ENCODE results near the gene SMARCC2.

DNA sequence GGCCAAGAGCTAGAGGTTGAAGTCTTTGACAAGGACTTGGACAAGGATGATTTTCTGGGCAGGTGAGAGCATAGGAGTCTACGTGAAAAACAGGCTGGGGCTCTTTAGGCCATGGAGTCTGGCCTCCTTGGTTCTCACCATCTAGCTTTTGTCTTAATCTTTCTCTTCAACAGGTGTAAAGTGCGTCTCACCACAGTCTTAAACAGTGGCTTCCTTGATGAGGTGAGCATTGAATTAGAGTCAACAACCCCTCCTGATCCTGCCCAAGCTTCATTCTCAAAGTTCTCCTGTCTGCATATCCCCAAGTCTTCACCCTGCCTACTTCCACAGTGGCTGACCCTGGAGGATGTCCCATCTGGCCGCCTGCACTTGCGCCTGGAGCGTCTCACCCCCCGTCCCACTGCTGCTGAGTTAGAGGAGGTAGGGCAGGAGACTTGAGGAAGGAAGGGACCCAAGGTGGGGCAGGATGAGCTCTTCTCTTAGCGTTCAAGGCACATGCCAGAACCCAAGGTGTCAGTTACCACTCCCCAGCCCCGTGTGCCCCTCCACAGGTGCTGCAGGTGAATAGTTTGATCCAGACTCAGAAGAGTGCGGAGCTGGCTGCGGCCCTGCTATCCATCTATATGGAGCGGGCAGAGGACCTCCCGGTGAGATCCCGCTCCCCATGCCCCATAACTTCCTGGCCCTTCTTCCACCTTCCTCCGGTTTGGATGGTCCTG, 51.3 kb downstream of the SMARCC2 start:
- TF ChIP-seq, protein P1, sequence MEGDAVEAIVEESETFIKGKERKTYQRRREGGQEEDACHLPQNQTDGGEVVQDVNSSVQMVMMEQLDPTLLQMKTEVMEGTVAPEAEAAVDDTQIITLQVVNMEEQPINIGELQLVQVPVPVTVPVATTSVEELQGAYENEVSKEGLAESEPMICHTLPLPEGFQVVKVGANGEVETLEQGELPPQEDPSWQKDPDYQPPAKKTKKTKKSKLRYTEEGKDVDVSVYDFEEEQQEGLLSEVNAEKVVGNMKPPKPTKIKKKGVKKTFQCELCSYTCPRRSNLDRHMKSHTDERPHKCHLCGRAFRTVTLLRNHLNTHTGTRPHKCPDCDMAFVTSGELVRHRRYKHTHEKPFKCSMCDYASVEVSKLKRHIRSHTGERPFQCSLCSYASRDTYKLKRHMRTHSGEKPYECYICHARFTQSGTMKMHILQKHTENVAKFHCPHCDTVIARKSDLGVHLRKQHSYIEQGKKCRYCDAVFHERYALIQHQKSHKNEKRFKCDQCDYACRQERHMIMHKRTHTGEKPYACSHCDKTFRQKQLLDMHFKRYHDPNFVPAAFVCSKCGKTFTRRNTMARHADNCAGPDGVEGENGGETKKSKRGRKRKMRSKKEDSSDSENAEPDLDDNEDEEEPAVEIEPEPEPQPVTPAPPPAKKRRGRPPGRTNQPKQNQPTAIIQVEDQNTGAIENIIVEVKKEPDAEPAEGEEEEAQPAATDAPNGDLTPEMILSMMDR (conservative IDR thresholded peaks at IDR 0.05 in 1 of 2, IDR thresholded peaks at IDR 0.05 in 1 of 2; ENCODE audit: low read depth in 1 of 2, low read length in 2 of 2): no peak
- TF ChIP-seq EZH2 (IDR thresholded peaks at IDR 0.05; ENCODE audit: low read length, missing control alignments): no peak

All from fibroblast of lung (primary cell).